Measurements from ENCODE around the gene KCTD11. TPM values are rescaled to one million over a fixed set of nuclear protein-coding genes. Genes with fewer than 3 reads are reported as not detected.

The KCTD11 gene
- total RNA-seq, 4 donors from 2014 or later = 8.8 to 16.9 (median 10.3) TPM

- peak overlapping the region in 1 of 2 donors; percentile 51 for H3K4me3 ChIP-seq
- peaks cover 0 to 43% (median 21%) of the 10 kb centered on the region in 3 donors for H3K4me1 ChIP-seq
- no peak for ATAC-seq
- peaks cover 0 to 22% of the 10 kb centered on the region in 2 donors for H3K36me3 ChIP-seq
- peak overlapping the region in 2 of 4 donors; percentile 63 to 73 for H3K27ac ChIP-seq
- H3K9me3 ChIP-seq = no peaks in the 10 kb centered on the region
- TF ChIP-seq POLR2AphosphoS5 (IDR thresholded peaks at IDR 0.05) (no peak), POLR2A (IDR thresholded peaks at IDR 0.05) (no peak), EP300 (IDR thresholded peaks at IDR 0.05) (no peak), CTCF (IDR thresholded peaks at IDR 0.05) (no peak)
- H3K27me3 ChIP-seq = no peaks in the 10 kb centered on the region
- WGBS, 2 donors (ENCODE audit: low coverage in 1 of 2) = no CpG with 5 or more reads among the region's 11 CpGs
Measured at GRCh38 chr17:7383371-7383741, 31.4 kb downstream of the KCTD11 start.

DNA sequence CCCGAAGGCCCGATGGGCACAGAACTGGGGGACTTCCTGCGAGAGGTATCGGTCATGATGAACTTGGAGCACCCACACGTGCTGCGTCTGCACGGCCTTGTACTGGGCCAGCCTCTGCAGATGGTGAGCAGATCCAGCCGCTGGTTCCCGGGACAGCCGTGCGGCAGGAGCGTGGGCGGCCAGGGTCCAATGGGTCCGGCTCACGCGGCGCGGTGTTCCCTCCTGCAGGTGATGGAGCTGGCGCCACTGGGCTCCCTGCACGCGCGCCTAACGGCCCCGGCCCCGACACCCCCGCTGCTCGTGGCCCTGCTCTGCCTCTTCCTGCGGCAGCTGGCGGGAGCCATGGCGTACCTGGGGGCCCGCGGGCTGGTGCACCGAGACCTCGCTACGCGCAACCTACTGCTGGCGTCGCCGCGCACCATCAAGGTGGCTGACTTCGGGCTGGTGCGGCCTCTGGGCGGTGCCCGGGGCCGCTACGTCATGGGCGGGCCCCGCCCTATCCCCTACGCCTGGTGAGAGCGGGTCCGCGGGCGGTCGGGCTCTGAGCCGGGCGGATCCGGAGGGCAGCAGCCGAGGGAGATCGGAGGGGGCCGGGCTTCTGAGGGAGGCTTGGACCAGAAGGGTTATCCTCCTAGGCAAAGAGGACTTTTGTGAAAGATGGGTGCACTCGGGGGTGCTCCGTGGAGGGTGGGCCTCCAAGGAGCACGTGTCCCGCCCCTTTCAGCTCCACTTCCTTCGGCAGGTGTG lies 32.0 kb downstream of the KCTD11 start:
- H3K4me1 ChIP-seq = peaks cover 0 to 43% (median 21%) of the 10 kb centered on the region in 3 donors
- peaks cover 0 to 28% of the 10 kb centered on the region in 2 donors for H3K36me3 ChIP-seq
- peak overlapping the region; percentile 5 to 51 for H3K4me3 ChIP-seq
- WGBS, 2 donors (ENCODE audit: low coverage in 1 of 2) = no CpG with 5 or more reads among the region's 65 CpGs
- peak; percentile 74 for ATAC-seq
- no peaks in the 10 kb centered on the region for H3K9me3 ChIP-seq
- no peaks in the 10 kb centered on the region for H3K27me3 ChIP-seq
- no peak for TF ChIP-seq POLR2AphosphoS5 (IDR thresholded peaks at IDR 0.05)
- no peak for TF ChIP-seq EP300 (IDR thresholded peaks at IDR 0.05)
- no peak for TF ChIP-seq POLR2A (IDR thresholded peaks at IDR 0.05)
- no peak for TF ChIP-seq CTCF (IDR thresholded peaks at IDR 0.05)
- H3K27ac ChIP-seq = peak overlapping the region in 3 of 4 donors; percentile 48 to 73 (median 63)

- TF ChIP-seq CTCF (IDR thresholded peaks at IDR 0.05) = no peak
- TF ChIP-seq POLR2A (IDR thresholded peaks at IDR 0.05) = no peak
- no peak for TF ChIP-seq EP300 (IDR thresholded peaks at IDR 0.05)
- TF ChIP-seq POLR2AphosphoS5 (IDR thresholded peaks at IDR 0.05) = no peak
- WGBS, 2 donors (ENCODE audit: low coverage in 1 of 2) = 82% methylated on average over 4 of the region's 23 CpGs; no CpG with 5 or more reads in 1 of the 2 donors
- Histone ChIP-seq H3K9me3 (no peaks in the 10 kb centered on the region), H3K4me1 (peaks cover 0 to 43% (median 21%) of the 10 kb centered on the region in 3 donors), H3K27ac (peak overlapping the region in 3 of 4 donors; percentile 48 to 73 (median 63)), H3K4me3 (peak overlapping the region in 1 of 2 donors; percentile 51), H3K36me3 (peaks cover 0 to 34% of the 10 kb centered on the region in 2 donors), H3K27me3 (no peaks in the 10 kb centered on the region)
- ATAC-seq = no peak
Measured at GRCh38 chr17:7384489-7385081, 32.6 kb downstream of the KCTD11 start.

DNA sequence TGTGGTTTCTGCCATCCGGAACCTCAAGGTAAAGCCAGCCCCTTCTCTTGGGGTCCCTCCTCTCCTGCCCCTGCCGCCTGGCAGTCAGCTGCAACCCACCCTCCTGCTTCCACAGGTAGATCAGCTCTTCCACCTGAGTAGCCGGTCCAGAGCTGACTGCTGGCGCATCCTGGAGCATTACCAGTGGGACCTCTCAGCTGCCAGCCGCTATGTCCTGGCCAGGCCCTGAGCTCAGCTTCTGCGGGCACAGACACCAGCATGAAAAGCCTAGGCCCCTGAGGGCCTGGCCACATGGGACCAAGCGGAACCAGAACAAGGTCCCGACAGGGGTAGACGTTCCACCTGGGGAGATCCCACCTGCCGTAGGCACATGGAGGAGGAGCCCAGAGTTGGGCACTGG lies 36.9 kb downstream of the KCTD11 start:
- WGBS, 2 donors (ENCODE audit: low coverage in 1 of 2) = no CpG with 5 or more reads among the region's 10 CpGs
- H3K36me3 ChIP-seq = peaks cover 0 to 64% of the 10 kb centered on the region in 2 donors
- no peak for ATAC-seq
- peaks cover 2 to 32% (median 15%) of the 10 kb centered on the region in 3 donors for H3K4me1 ChIP-seq
- no peak overlapping the region for H3K4me3 ChIP-seq
- no peak overlapping the region for H3K27ac ChIP-seq
- no peaks in the 10 kb centered on the region for H3K9me3 ChIP-seq
- no peaks in the 10 kb centered on the region for H3K27me3 ChIP-seq
- TF ChIP-seq POLR2A (IDR thresholded peaks at IDR 0.05) (no peak), EP300 (IDR thresholded peaks at IDR 0.05) (no peak), POLR2AphosphoS5 (IDR thresholded peaks at IDR 0.05) (no peak), CTCF (IDR thresholded peaks at IDR 0.05) (no peak)
